PFSK-1 (cell line): ENCODE measurements around the gene PTGFRN.

Experiments
- FOXP2 ChIP-seq: optimal IDR thresholded peaks from 2 replicates; pipeline ENCODE3; 2011; ENCODE audit warnings: borderline replicate concordance, control low read depth, inconsistent platforms; ENCODE audit not compliant: insufficient read depth; ENCODE audit errors: extremely low read length, extremely low read depth
- POLR2AphosphoS5 ChIP-seq: IDR thresholded peaks from 2 replicates; pipeline ENCODE4 v1.6.1; 2012; ENCODE audit warnings: low read depth, mild to moderate bottlenecking, control low read depth, low read length, moderate library complexity
- SIN3A ChIP-seq: IDR thresholded peaks from 2 replicates; pipeline ENCODE4 v1.6.1; 2012; ENCODE audit warnings: mild to moderate bottlenecking, low read length, moderate library complexity, borderline replicate concordance; ENCODE audit not compliant: insufficient read depth
- TAF1 ChIP-seq: IDR thresholded peaks from 2 replicates; pipeline ENCODE4 v1.6.1; 2012; ENCODE audit warnings: low read length, control low read depth, borderline replicate concordance; ENCODE audit not compliant: insufficient read depth
- TF ChIP-seq, protein P1 (sequence below), 2 experiments: IDR thresholded peaks; 2 replicates each; pipeline versions ENCODE4 v1.6.1 to v1.8.0; 2011 to 2012; ENCODE audit warnings: low read depth in 2 of 2, low read length in 2 of 2, control low read depth in 1 of 2, inconsistent platforms in 1 of 2, mild to moderate bottlenecking in 1 of 2, moderate library complexity in 1 of 2; ENCODE audit not compliant: insufficient read depth in 1 of 2

DNA sequence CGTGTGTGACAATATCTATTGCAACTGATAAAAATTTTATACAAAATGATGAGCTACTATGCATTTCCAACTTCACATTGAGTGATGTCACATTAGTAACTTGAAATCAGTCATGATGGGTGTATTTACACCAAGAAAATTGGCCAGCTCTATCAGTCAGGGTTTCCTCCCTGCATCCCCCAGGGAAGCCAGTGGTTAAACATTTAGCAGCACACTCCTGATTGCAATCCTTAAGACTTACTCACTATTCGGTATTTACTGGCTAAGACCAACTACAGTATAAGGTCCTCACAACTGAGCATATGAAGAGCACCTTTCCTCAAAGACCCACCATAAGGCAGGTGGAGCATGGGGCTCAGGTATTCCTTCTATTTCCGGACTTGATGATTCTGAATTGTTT lies 41.3 kb upstream of the PTGFRN start:
- TF ChIP-seq TAF1 (no peak), POLR2AphosphoS5 (no peak), SIN3A (no peak), FOXP2 (no peak)
- TF ChIP-seq, protein P1, sequence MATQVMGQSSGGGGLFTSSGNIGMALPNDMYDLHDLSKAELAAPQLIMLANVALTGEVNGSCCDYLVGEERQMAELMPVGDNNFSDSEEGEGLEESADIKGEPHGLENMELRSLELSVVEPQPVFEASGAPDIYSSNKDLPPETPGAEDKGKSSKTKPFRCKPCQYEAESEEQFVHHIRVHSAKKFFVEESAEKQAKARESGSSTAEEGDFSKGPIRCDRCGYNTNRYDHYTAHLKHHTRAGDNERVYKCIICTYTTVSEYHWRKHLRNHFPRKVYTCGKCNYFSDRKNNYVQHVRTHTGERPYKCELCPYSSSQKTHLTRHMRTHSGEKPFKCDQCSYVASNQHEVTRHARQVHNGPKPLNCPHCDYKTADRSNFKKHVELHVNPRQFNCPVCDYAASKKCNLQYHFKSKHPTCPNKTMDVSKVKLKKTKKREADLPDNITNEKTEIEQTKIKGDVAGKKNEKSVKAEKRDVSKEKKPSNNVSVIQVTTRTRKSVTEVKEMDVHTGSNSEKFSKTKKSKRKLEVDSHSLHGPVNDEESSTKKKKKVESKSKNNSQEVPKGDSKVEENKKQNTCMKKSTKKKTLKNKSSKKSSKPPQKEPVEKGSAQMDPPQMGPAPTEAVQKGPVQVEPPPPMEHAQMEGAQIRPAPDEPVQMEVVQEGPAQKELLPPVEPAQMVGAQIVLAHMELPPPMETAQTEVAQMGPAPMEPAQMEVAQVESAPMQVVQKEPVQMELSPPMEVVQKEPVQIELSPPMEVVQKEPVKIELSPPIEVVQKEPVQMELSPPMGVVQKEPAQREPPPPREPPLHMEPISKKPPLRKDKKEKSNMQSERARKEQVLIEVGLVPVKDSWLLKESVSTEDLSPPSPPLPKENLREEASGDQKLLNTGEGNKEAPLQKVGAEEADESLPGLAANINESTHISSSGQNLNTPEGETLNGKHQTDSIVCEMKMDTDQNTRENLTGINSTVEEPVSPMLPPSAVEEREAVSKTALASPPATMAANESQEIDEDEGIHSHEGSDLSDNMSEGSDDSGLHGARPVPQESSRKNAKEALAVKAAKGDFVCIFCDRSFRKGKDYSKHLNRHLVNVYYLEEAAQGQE (IDR thresholded peaks at IDR 0.05; ENCODE audit: insufficient read depth in 1 of 2, low read depth in 2 of 2, low read length in 2 of 2), result no peak
